ENCODE results near the gene FGFBP1. TPM values are rescaled to one million over a fixed set of nuclear protein-coding genes. Genes with fewer than 3 reads are reported as not detected.

FGFBP1 gene
- total RNA-seq, 2 experiments from 2014 or later, result not detected

- POLR2A ChIA-PET, result no interaction called here
These were observed 10.3 kb upstream of the FGFBP1 start for GRCh38 chr4:15948826-15949225.

GRCh38 chr4:15947684-15948083 lies 9.1 kb upstream of the FGFBP1 start:
- no peaks in the 10 kb centered on the region for H3K36me3 ChIP-seq (ENCODE audit: insufficient read depth, low read length)
- no peak overlapping the region for H3K27ac Mint-ChIP-seq
- ChIA-PET CTCF (no interaction called here), POLR2A (no interaction called here)
- ATAC-seq (ENCODE audit: poor library complexity) (no peak), DNase-seq (no peak)
- H3K4me1 ChIP-seq (ENCODE audit: insufficient read depth, low read length), result no peaks in the 10 kb centered on the region
- no peaks in the 10 kb centered on the region for H3K4me1 Mint-ChIP-seq (ENCODE audit: low read depth)
- H3K27me3 ChIP-seq (ENCODE audit: control insufficient read depth in 1 of 2, insufficient read depth in 2 of 2, low read length in 2 of 2), result no peaks in the 10 kb centered on the region
- no peak overlapping the region for H3K27ac ChIP-seq (ENCODE audit: low read depth in 1 of 2, low read length in 2 of 2)
- H3K9me3 ChIP-seq (ENCODE audit: control insufficient read depth in 1 of 2, insufficient read depth in 1 of 2, low read length in 2 of 2), result no peaks in the 10 kb centered on the region
- no peaks in the 10 kb centered on the region for H3K9me3 Mint-ChIP-seq
- intact Hi-C loops (cut with DNase I, micrococcal nuclease), result no loop called here
- no peak for TF ChIP-seq CTCF (IDR thresholded peaks at IDR 0.05)
- no peaks in the 10 kb centered on the region for H3K36me3 Mint-ChIP-seq (ENCODE audit: low read depth)
- no peak overlapping the region for H3K4me3 Mint-ChIP-seq
- H3K27me3 Mint-ChIP-seq, result no peaks in the 10 kb centered on the region
- H3K4me3 ChIP-seq (ENCODE audit: low read length), result no peak overlapping the region

More at GRCh38 chr4:15948826-15949225, 10.3 kb upstream of the FGFBP1 start:
- H3K4me1 Mint-ChIP-seq (ENCODE audit: low read depth), result no peaks in the 10 kb centered on the region
- H3K36me3 Mint-ChIP-seq (ENCODE audit: low read depth), result no peaks in the 10 kb centered on the region
- no peaks in the 10 kb centered on the region for H3K9me3 Mint-ChIP-seq
- H3K27me3 Mint-ChIP-seq, result no peaks in the 10 kb centered on the region
- no peak overlapping the region for H3K4me3 Mint-ChIP-seq
- no peak overlapping the region for H3K4me3 ChIP-seq (ENCODE audit: low read length)
- H3K36me3 ChIP-seq (ENCODE audit: insufficient read depth, low read length), result no peaks in the 10 kb centered on the region
- ATAC-seq (ENCODE audit: poor library complexity) (no peak), DNase-seq (no peak)
- H3K27ac ChIP-seq (ENCODE audit: low read depth in 1 of 2, low read length in 2 of 2), result no peak overlapping the region
- no peaks in the 10 kb centered on the region for H3K4me1 ChIP-seq (ENCODE audit: insufficient read depth, low read length)
- intact Hi-C loops (cut with DNase I, micrococcal nuclease), result no loop called here
- peaks cover 0 to 1% of the 10 kb centered on the region in 2 experiments for H3K9me3 ChIP-seq (ENCODE audit: control insufficient read depth in 1 of 2, insufficient read depth in 1 of 2, low read length in 2 of 2)
- no peak overlapping the region for H3K27ac Mint-ChIP-seq
- no peak for TF ChIP-seq CTCF (IDR thresholded peaks at IDR 0.05)
- no peaks in the 10 kb centered on the region for H3K27me3 ChIP-seq (ENCODE audit: control insufficient read depth in 1 of 2, insufficient read depth in 2 of 2, low read length in 2 of 2)
- CTCF ChIA-PET, result interaction anchor here (1.1 kb wide), 1 partner anchor 143 kb away, joined by 4 read pairs; no protein-coding TSS in a partner anchor

- intact Hi-C loops (cut with DNase I, micrococcal nuclease), result no loop called here
- ChIA-PET POLR2A (no interaction called here), CTCF (no interaction called here)
These were observed 7.0 kb upstream of the FGFBP1 start for GRCh38 chr4:15945516-15945915.

More at GRCh38 chr4:15945516-15945915, 7.0 kb upstream of the FGFBP1 start:
- no peak overlapping the region for H3K27ac ChIP-seq (ENCODE audit: low read depth in 1 of 2, low read length in 2 of 2)
- no peaks in the 10 kb centered on the region for H3K4me1 ChIP-seq (ENCODE audit: insufficient read depth, low read length)
- H3K9me3 Mint-ChIP-seq, result no peaks in the 10 kb centered on the region
- no peaks in the 10 kb centered on the region for H3K36me3 ChIP-seq (ENCODE audit: insufficient read depth, low read length)
- no peaks in the 10 kb centered on the region for H3K36me3 Mint-ChIP-seq (ENCODE audit: low read depth)
- ATAC-seq (ENCODE audit: poor library complexity) (no peak), DNase-seq (no peak)
- TF ChIP-seq CTCF (IDR thresholded peaks at IDR 0.05), result no peak
- H3K4me3 ChIP-seq (ENCODE audit: low read length), result no peak overlapping the region
- H3K27ac Mint-ChIP-seq, result no peak overlapping the region
- no peak overlapping the region for H3K4me3 Mint-ChIP-seq
- H3K9me3 ChIP-seq (ENCODE audit: control insufficient read depth in 1 of 2, insufficient read depth in 1 of 2, low read length in 2 of 2), result no peaks in the 10 kb centered on the region
- H3K4me1 Mint-ChIP-seq (ENCODE audit: low read depth), result no peaks in the 10 kb centered on the region
- no peaks in the 10 kb centered on the region for H3K27me3 Mint-ChIP-seq
- no peaks in the 10 kb centered on the region for H3K27me3 ChIP-seq (ENCODE audit: control insufficient read depth in 1 of 2, insufficient read depth in 2 of 2, low read length in 2 of 2)
